GM12892 (cell line): ENCODE results near the gene NECTIN3.

Experiments used
- POLR2A ChIP-seq: IDR thresholded peaks from 2 replicates; pipeline ENCODE4 v1.6.1; 2011; ENCODE audit warnings: low read depth, low read length, control low read depth
- POLR2AphosphoS5 ChIP-seq: IDR thresholded peaks from 2 replicates; pipeline ENCODE4 v1.6.1; 2011; ENCODE audit warnings: low read depth, low read length, control low read depth
- TAF1 ChIP-seq: IDR thresholded peaks from 2 replicates; pipeline ENCODE4 v1.6.1; 2011; ENCODE audit warnings: low read depth, mild to moderate bottlenecking, control low read depth, low read length, borderline replicate concordance

- TF ChIP-seq POLR2A, result no peak
- TF ChIP-seq TAF1, result no peak
- no peak for TF ChIP-seq POLR2AphosphoS5
Observed at GRCh38 chr3:111070772-111071256, 802 bp upstream of the NECTIN3 start.
